ENCODE data around the gene PDE11A.
"Not testable (repeated sequence)": the region's sequence is repeated elsewhere in the genome, so short reads cannot be mapped to it uniquely, and the experiment has no call there.

PDE11A gene

GRCh38 chr2:178009813-178010212, 62.8 kb downstream of the PDE11A start:
- no peak for DNase-seq

- DNase-seq, result peak in 11 of 56 donors; percentile 0 to 63 (median 4)
These were observed 63.8 kb downstream of the PDE11A start for GRCh38 chr2:178008636-178009289.

- DNase-seq, result no peak
These were observed 65.9 kb downstream of the PDE11A start for GRCh38 chr2:178006710-178007109.

GRCh38 chr2:178005756-178006155, 66.8 kb downstream of the PDE11A start:
- no peak for DNase-seq

GRCh38 chr2:178002038-178002437, 70.5 kb downstream of the PDE11A start:
- DNase-seq, result no peak

- DNase-seq, result no peak
These were observed 73.6 kb downstream of the PDE11A start for GRCh38 chr2:177998996-177999395.

- no peak for DNase-seq
These were observed 74.6 kb downstream of the PDE11A start for GRCh38 chr2:177998006-177998405.

- no peak for DNase-seq
These were observed 79.6 kb downstream of the PDE11A start for GRCh38 chr2:177992992-177993391.

GRCh38 chr2:177989029-177989885, 83.3 kb downstream of the PDE11A start:
- no peak for DNase-seq

GRCh38 chr2:177984749-177985148, 87.8 kb downstream of the PDE11A start:
- no peak for DNase-seq

GRCh38 chr2:177983183-177983788, 89.3 kb downstream of the PDE11A start:
- DNase-seq, result peak in 4 of 56 donors; percentile 1 to 7 (median 2)

- DNase-seq, result no peak
These were observed 99.8 kb downstream of the PDE11A start for GRCh38 chr2:177972782-177973181.

- no peak for DNase-seq
These were observed 100.5 kb downstream of the PDE11A start for GRCh38 chr2:177972123-177972522.

GRCh38 chr2:177970670-177971454, 101.7 kb downstream of the PDE11A start:
- no peak for DNase-seq

- no peak for DNase-seq
These were observed 107.7 kb downstream of the PDE11A start for GRCh38 chr2:177964892-177965291.

- DNase-seq, result no peak
These were observed 120.4 kb downstream of the PDE11A start for GRCh38 chr2:177952151-177952550.

- DNase-seq, result not testable (repeated sequence)
These were observed 125.0 kb downstream of the PDE11A start for GRCh38 chr2:177947598-177947997.

GRCh38 chr2:177944530-177944929, 128.0 kb downstream of the PDE11A start:
- not testable (repeated sequence) for DNase-seq

GRCh38 chr2:177942731-177943130, 129.8 kb downstream of the PDE11A start:
- DNase-seq, result no peak

- no peak for DNase-seq
These were observed 133.4 kb downstream of the PDE11A start for GRCh38 chr2:177939211-177939610.

GRCh38 chr2:177930916-177931315, 141.7 kb downstream of the PDE11A start:
- DNase-seq, result no peak
